PFSK-1 (cell line): ENCODE data around the gene STARD8.

ENCODE experiments used
- FOXP2 ChIP-seq: optimal IDR thresholded peaks from 2 replicates; pipeline ENCODE3; 2011; ENCODE audit warnings: borderline replicate concordance, control low read depth, inconsistent platforms; ENCODE audit not compliant: insufficient read depth; ENCODE audit errors: extremely low read length, extremely low read depth
- POLR2AphosphoS5 ChIP-seq: IDR thresholded peaks from 2 replicates; pipeline ENCODE4 v1.6.1; 2012; ENCODE audit warnings: low read depth, mild to moderate bottlenecking, control low read depth, low read length, moderate library complexity
- SIN3A ChIP-seq: IDR thresholded peaks from 2 replicates; pipeline ENCODE4 v1.6.1; 2012; ENCODE audit warnings: mild to moderate bottlenecking, low read length, moderate library complexity, borderline replicate concordance; ENCODE audit not compliant: insufficient read depth
- TAF1 ChIP-seq: IDR thresholded peaks from 2 replicates; pipeline ENCODE4 v1.6.1; 2012; ENCODE audit warnings: low read length, control low read depth, borderline replicate concordance; ENCODE audit not compliant: insufficient read depth
- TF ChIP-seq, protein P1 (sequence below), 2 experiments: IDR thresholded peaks; 2 replicates each; pipeline versions ENCODE4 v1.6.1 to v1.8.0; 2011 to 2012; ENCODE audit warnings: low read depth in 2 of 2, low read length in 2 of 2, control low read depth in 1 of 2, inconsistent platforms in 1 of 2, mild to moderate bottlenecking in 1 of 2, moderate library complexity in 1 of 2; ENCODE audit not compliant: insufficient read depth in 1 of 2

DNA sequence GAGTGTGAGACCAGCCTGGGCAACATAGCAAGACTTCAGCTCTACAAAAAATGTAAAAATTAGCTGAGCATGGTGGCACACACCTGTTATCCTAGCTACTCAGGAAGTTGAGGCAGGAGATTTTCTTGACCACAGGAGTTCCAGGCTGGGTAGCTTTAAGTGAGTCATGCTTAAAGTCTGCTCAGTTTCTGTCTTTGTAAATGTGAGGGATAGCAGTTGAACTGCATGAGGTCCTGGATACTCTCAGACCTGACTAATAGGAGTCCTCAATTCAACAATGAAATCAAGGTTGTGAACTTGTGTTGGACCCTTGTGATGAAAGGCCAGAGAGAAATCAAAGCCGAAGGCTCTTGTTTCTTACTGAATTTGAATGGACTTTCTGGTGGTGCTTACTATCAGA lies 45.2 kb downstream of the STARD8 start:
- TF ChIP-seq POLR2AphosphoS5 = no peak
- TF ChIP-seq, protein P1, sequence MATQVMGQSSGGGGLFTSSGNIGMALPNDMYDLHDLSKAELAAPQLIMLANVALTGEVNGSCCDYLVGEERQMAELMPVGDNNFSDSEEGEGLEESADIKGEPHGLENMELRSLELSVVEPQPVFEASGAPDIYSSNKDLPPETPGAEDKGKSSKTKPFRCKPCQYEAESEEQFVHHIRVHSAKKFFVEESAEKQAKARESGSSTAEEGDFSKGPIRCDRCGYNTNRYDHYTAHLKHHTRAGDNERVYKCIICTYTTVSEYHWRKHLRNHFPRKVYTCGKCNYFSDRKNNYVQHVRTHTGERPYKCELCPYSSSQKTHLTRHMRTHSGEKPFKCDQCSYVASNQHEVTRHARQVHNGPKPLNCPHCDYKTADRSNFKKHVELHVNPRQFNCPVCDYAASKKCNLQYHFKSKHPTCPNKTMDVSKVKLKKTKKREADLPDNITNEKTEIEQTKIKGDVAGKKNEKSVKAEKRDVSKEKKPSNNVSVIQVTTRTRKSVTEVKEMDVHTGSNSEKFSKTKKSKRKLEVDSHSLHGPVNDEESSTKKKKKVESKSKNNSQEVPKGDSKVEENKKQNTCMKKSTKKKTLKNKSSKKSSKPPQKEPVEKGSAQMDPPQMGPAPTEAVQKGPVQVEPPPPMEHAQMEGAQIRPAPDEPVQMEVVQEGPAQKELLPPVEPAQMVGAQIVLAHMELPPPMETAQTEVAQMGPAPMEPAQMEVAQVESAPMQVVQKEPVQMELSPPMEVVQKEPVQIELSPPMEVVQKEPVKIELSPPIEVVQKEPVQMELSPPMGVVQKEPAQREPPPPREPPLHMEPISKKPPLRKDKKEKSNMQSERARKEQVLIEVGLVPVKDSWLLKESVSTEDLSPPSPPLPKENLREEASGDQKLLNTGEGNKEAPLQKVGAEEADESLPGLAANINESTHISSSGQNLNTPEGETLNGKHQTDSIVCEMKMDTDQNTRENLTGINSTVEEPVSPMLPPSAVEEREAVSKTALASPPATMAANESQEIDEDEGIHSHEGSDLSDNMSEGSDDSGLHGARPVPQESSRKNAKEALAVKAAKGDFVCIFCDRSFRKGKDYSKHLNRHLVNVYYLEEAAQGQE (IDR thresholded peaks at IDR 0.05; ENCODE audit: insufficient read depth in 1 of 2, low read depth in 2 of 2, low read length in 2 of 2) = no peak
- no peak for TF ChIP-seq SIN3A
- TF ChIP-seq FOXP2 = no peak
- TF ChIP-seq TAF1 = no peak
